Muscle of arm (tissue), 14 donors: ENCODE results near the gene TWSG1. TPM values are rescaled to one million over a fixed set of nuclear protein-coding genes. Genes with fewer than 3 reads are reported as not detected.

Experiments
- DNase-seq: peaks from one replicate; pipeline ENCODE4 v3.0.0-alpha.2; 2013
- long read RNA-seq, 11 donors: transcript quantifications; one replicate each; lab custom pipeline, GENCODE V29; 2026
- polyA plus RNA-seq, 12 donors: library from polyadenylated mRNA; unstranded; fragments of 120-200 nt; gene quantifications; one replicate each; pipeline ENCODE4 v1.2.1, GENCODE V29; 2013; ENCODE audit not compliant: insufficient read length in 12 of 12

The TWSG1 gene
- polyA plus RNA-seq = 100 to 1,000 TPM in 1 of 12 donors, 10 to 100 TPM in 10, not detected in 1; 42.0 to 108 (median 61.9) TPM
- long read RNA-seq, donor 1, transcript TWSG1-202 (4 exons, 1,119 nt) = major isoform, 29 of 56 reads
- long read RNA-seq, donor 1, transcript TWSG1-201 (5 exons, 3,756 nt) = minor isoform, 17 of 56 reads
- long read RNA-seq, donor 1, partial matches to known transcripts = 10 of 56 reads
- long read RNA-seq, donor 1, other reads (novel, unspliced or antisense) = 0 of 56 reads
- long read RNA-seq, donor 2, transcript TWSG1-201 (5 exons, 3,756 nt) = major isoform, 32 of 118 reads
- long read RNA-seq, donor 2, transcript TWSG1-202 (4 exons, 1,119 nt) = minor isoform, 15 of 118 reads
- long read RNA-seq, donor 2, partial matches to known transcripts = 71 of 118 reads
- long read RNA-seq, donor 2, other reads (novel, unspliced or antisense) = 0 of 118 reads
- long read RNA-seq, donor 3, transcript TWSG1-201 (5 exons, 3,756 nt) = major isoform, 9 of 55 reads
- long read RNA-seq, donor 3, partial matches to known transcripts = 43 of 55 reads
- long read RNA-seq, donor 3, other reads (novel, unspliced or antisense) = 0 of 55 reads
- long read RNA-seq, donor 4, transcript TWSG1-201 (5 exons, 3,756 nt) = major isoform, 9 of 18 reads
- long read RNA-seq, donor 4, partial matches to known transcripts = 7 of 18 reads
- long read RNA-seq, donor 4, other reads (novel, unspliced or antisense) = 0 of 18 reads
- long read RNA-seq, donor 5, transcript TWSG1-202 (4 exons, 1,119 nt) = minor isoform, 6 of 46 reads
- long read RNA-seq, donor 5, transcript TWSG1-201 (5 exons, 3,756 nt) = major isoform, 20 of 46 reads
- long read RNA-seq, donor 5, partial matches to known transcripts = 20 of 46 reads
- long read RNA-seq, donor 5, other reads (novel, unspliced or antisense) = 0 of 46 reads
- long read RNA-seq, donor 6, transcript TWSG1-201 (5 exons, 3,756 nt) = major isoform, 20 of 75 reads
- long read RNA-seq, donor 6, transcript TWSG1-202 (4 exons, 1,119 nt) = minor isoform, 10 of 75 reads
- long read RNA-seq, donor 6, partial matches to known transcripts = 45 of 75 reads
- long read RNA-seq, donor 6, other reads (novel, unspliced or antisense) = 0 of 75 reads
- long read RNA-seq, donor 7, transcript TWSG1-201 (5 exons, 3,756 nt) = major isoform, 11 of 41 reads
- long read RNA-seq, donor 7, transcript TWSG1-202 (4 exons, 1,119 nt) = major isoform, 11 of 41 reads
- long read RNA-seq, donor 7, partial matches to known transcripts = 19 of 41 reads
- long read RNA-seq, donor 7, other reads (novel, unspliced or antisense) = 0 of 41 reads
- long read RNA-seq, donor 8, transcript TWSG1-201 (5 exons, 3,756 nt) = major isoform, 41 of 68 reads
- long read RNA-seq, donor 8, partial matches to known transcripts = 23 of 68 reads
- long read RNA-seq, donor 8, other reads (novel, unspliced or antisense) = 0 of 68 reads
- long read RNA-seq, donor 9, transcript TWSG1-201 (5 exons, 3,756 nt) = major isoform, 18 of 30 reads
- long read RNA-seq, donor 9, partial matches to known transcripts = 9 of 30 reads
- long read RNA-seq, donor 9, other reads (novel, unspliced or antisense) = 0 of 30 reads
- long read RNA-seq, donor 10, transcript TWSG1-202 (4 exons, 1,119 nt) = minor isoform, 7 of 74 reads
- long read RNA-seq, donor 10, transcript TWSG1-201 (5 exons, 3,756 nt) = major isoform, 19 of 74 reads
- long read RNA-seq, donor 10, partial matches to known transcripts = 48 of 74 reads
- long read RNA-seq, donor 10, other reads (novel, unspliced or antisense) = 0 of 74 reads
- long read RNA-seq, donor 11, transcript TWSG1-202 (4 exons, 1,119 nt) = minor isoform, 15 of 92 reads
- long read RNA-seq, donor 11, transcript TWSG1-201 (5 exons, 3,756 nt) = major isoform, 41 of 92 reads
- long read RNA-seq, donor 11, partial matches to known transcripts = 36 of 92 reads
- long read RNA-seq, donor 11, other reads (novel, unspliced or antisense) = 0 of 92 reads

- peak; percentile 91 for DNase-seq
Measured at GRCh38 chr18:9334329-9334972, at the start of gene TWSG1. TSS of gene TWSG1 (plus strand) at chr18:9334773. CDS start at chr18:9337230, 2,457 bp downstream.

GRCh38 chr18:9285604-9286003 is 49.0 kb upstream of the TWSG1 start:
- no peak for DNase-seq

- no peak for DNase-seq
Measured at GRCh38 chr18:9287036-9287435, 47.5 kb upstream of the TWSG1 start.

- no peak for DNase-seq
Measured at GRCh38 chr18:9289698-9290097, 44.9 kb upstream of the TWSG1 start.

- no peak for DNase-seq
Measured at GRCh38 chr18:9290156-9290555, 44.4 kb upstream of the TWSG1 start.

- DNase-seq = no peak
Measured at GRCh38 chr18:9292047-9292446, 42.5 kb upstream of the TWSG1 start.

GRCh38 chr18:9293948-9294347 is 40.6 kb upstream of the TWSG1 start:
- no peak for DNase-seq

- no peak for DNase-seq
Measured at GRCh38 chr18:9296233-9297006, 38.2 kb upstream of the TWSG1 start.

- DNase-seq = no peak
Measured at GRCh38 chr18:9297007-9297393, 37.6 kb upstream of the TWSG1 start.

- DNase-seq = no peak
Measured at GRCh38 chr18:9304388-9305070, 30.0 kb upstream of the TWSG1 start.

- no peak for DNase-seq
Measured at GRCh38 chr18:9319333-9319732, 15.2 kb upstream of the TWSG1 start.

- no peak for DNase-seq
Measured at GRCh38 chr18:9321017-9321452, 13.5 kb upstream of the TWSG1 start.

GRCh38 chr18:9321736-9322135 is 12.8 kb upstream of the TWSG1 start:
- DNase-seq = no peak

- no peak for DNase-seq
Measured at GRCh38 chr18:9322744-9323143, 11.8 kb upstream of the TWSG1 start.

GRCh38 chr18:9323750-9324445 is 10.7 kb upstream of the TWSG1 start:
- no peak for DNase-seq

GRCh38 chr18:9325716-9326115 is 8.9 kb upstream of the TWSG1 start:
- DNase-seq = no peak

GRCh38 chr18:9328776-9329175 is 5.8 kb upstream of the TWSG1 start:
- no peak for DNase-seq

- no peak for DNase-seq
Measured at GRCh38 chr18:9329471-9329870, 5.1 kb upstream of the TWSG1 start.
